Bronchial epithelial cell (primary cell): ENCODE results near the gene CDC7. TPM values are rescaled to one million over a fixed set of nuclear protein-coding genes. Genes with fewer than 3 reads are reported as not detected.

Experiments
- DNase-seq: peaks from one replicate; pipeline ENCODE4 v3.0.0-alpha.2; 2010; ENCODE audit warnings: low read depth
- FAIRE-seq: peaks from 2 replicates; lab custom pipeline; 2011; peaks lifted over from hg19 to GRCh38; lab: Jason Lieb, UNC
- H3K27me3 ChIP-seq: 2 replicates; pipeline ENCODE4 v1.5.1; 2011; ENCODE audit warnings: low read length; ENCODE audit not compliant: control insufficient read depth, insufficient read depth
- H3K36me3 ChIP-seq: 2 replicates; pipeline ENCODE4 v1.5.1; 2011; ENCODE audit warnings: low read length; ENCODE audit not compliant: control insufficient read depth, insufficient read depth
- H3K4me3 ChIP-seq: 2 replicates; pipeline ENCODE4 v1.5.1; 2011; ENCODE audit warnings: mild to moderate bottlenecking, low read depth, low read length, control low read depth
- total RNA-seq: library from RNA; depleted of rRNA; stranded (reverse); fragments of >200 nt; gene quantifications from 2 replicates; pipeline ENCODE4 v1.2.1, GENCODE V29; 2014
- TF ChIP-seq, protein P1 (sequence below): IDR thresholded peaks from 2 replicates; pipeline ENCODE4 v1.5.1; 2011; ENCODE audit warnings: mild to moderate bottlenecking, moderate library complexity, low read length, control low read depth, inconsistent platforms; ENCODE audit not compliant: insufficient read depth, severe bottlenecking

The CDC7 gene
- total RNA-seq, 1 donor from 2014 or later = 2.1 TPM

DNA sequence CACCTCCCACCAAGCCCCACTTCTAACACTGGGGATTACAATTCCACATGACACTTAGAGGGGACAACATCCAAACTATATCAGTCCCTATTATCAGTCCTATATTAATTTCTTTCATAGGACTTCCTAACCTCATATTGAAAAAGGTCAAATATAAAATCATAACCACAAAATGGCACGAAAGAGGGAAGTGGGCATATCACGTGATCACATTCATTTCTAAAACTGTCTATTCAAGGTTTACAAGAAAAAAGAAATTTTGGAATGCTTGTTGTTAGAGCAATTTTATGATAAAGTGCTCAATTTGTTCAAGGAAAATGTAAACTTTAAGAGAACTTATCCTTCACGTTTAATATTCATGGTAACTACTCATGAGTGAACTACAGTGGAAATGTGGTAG lies 13.2 kb upstream of the CDC7 start:
- Histone ChIP-seq H3K4me3 (no peak overlapping the region), H3K36me3 (no peaks in the 10 kb centered on the region), H3K27me3 (no peaks in the 10 kb centered on the region)
- DNase-seq (no peak), FAIRE-seq (no peak)
- TF ChIP-seq, protein P1, sequence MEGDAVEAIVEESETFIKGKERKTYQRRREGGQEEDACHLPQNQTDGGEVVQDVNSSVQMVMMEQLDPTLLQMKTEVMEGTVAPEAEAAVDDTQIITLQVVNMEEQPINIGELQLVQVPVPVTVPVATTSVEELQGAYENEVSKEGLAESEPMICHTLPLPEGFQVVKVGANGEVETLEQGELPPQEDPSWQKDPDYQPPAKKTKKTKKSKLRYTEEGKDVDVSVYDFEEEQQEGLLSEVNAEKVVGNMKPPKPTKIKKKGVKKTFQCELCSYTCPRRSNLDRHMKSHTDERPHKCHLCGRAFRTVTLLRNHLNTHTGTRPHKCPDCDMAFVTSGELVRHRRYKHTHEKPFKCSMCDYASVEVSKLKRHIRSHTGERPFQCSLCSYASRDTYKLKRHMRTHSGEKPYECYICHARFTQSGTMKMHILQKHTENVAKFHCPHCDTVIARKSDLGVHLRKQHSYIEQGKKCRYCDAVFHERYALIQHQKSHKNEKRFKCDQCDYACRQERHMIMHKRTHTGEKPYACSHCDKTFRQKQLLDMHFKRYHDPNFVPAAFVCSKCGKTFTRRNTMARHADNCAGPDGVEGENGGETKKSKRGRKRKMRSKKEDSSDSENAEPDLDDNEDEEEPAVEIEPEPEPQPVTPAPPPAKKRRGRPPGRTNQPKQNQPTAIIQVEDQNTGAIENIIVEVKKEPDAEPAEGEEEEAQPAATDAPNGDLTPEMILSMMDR = no peak

DNA sequence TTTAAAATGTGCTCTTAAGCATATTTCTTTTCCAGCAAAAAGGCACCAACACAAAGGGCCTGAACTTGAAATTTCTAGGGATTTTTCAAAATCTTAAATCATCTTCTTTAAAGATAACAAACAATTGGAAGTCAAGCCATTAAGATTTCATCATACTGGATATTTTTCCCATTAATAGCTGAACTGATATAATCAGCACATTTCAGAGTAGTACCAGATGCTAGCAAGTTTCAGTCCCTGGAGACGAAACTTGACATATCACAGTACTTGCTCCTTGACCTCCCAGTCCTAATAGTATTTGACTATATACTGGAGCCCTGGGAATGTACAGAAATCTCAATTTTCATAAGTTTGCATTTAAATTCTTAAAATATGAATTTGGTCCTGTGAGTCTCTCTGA lies 10.2 kb upstream of the CDC7 start:
- FAIRE-seq (no peak), DNase-seq (no peak)
- Histone ChIP-seq H3K27me3 (no peaks in the 10 kb centered on the region), H3K36me3 (no peaks in the 10 kb centered on the region), H3K4me3 (no peak overlapping the region)
- TF ChIP-seq, protein P1 = no peak

DNA sequence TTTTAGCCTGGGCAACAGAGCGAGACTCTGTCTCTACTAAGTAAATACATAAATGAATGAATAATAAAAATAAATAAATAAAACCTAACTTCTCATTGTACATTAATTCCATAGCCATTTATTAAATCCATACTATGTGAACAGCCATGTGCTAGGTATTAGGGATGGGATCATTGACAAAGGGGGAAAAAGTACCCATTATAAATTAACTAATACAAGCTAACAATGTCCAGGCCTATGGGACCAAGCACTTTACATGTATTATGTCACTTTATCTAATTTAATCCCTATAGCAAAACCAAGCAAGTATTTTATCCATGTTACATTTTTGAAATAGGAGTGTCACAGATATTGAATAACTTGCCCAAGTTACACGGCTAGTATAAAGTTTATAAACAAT lies 2.6 kb upstream of the CDC7 start:
- TF ChIP-seq, protein P1 = no peak
- DNase-seq (no peak), FAIRE-seq (no peak)
- no peaks in the 10 kb centered on the region for H3K27me3 ChIP-seq
- H3K36me3 ChIP-seq = no peaks in the 10 kb centered on the region
- H3K4me3 ChIP-seq = no peak overlapping the region

DNA sequence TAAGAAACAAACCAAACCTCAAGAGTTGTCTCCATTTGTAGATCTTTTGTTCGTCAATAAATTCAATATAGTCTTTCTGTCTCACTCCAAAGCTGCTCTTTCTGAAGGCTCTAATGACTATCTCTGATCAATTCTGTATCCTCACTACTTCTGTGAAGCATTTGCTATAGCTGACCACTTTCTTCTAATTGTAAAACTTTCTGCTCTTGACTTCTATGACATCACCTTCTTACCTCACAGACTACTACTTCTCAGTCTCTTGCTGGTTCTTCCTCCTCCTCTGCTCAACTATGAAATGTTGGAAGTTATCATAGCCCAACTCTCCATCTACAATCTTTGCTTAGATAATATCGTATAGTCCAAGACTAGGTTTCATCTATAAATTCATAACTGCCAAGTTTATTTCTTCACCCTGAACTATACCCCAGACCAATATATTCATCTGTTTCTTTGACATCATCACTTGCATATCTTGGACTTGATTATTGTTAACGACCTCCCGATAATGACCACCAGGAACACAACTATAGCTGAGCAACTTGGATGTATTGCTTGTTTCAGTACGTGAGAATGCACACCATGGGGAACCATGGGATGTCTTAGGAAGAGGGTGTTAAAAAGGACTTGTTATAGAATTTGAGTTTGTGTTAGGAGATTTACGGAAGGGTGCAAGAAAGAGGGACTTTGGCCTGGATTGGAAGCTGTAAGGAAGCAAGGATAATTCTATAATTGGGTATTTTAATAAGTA lies 2.0 kb upstream of the CDC7 start:
- H3K4me3 ChIP-seq = no peak overlapping the region
- DNase-seq (no peak), FAIRE-seq (no peak)
- no peaks in the 10 kb centered on the region for H3K27me3 ChIP-seq
- H3K36me3 ChIP-seq = no peaks in the 10 kb centered on the region
- TF ChIP-seq, protein P1 = no peak

DNA sequence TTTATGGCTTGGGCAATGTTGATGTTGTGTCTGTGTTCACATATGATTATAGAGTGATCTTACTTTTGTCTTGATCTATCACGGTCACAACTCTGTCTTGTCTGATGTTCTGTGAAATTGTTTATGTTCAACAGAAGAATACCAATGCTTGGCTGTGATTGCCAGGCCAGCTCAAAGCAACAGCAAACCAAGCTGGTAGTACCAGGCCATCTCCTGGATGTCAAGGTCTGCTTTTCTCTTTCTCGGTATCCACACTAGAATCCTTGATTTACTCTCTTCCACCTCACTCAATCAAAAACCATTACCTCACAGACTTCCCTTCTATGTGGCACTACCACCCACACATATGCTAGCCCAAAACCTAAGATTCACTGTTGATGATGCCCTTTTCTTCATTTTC lies 1.3 kb upstream of the CDC7 start:
- FAIRE-seq (no peak), DNase-seq (no peak)
- TF ChIP-seq, protein P1 = no peak

More for the DNA sequence above, 1.3 kb upstream of the CDC7 start:
- Histone ChIP-seq H3K4me3 (no peak overlapping the region), H3K36me3 (no peaks in the 10 kb centered on the region), H3K27me3 (no peaks in the 10 kb centered on the region)
